ENCODE data around the gene NFE2L1. TPM values are rescaled to one million over a fixed set of nuclear protein-coding genes. Genes with fewer than 3 reads are reported as not detected.

NFE2L1 gene
- total and polyA plus RNA-seq, 2 of the 8 experiments (the other 6 are each of a cell fraction or from before 2014, with no cell fraction given), result 140 to 143 TPM

GRCh38 chr17:48024149-48025039 is 23.8 kb upstream of the NFE2L1 start (continued):
- TF ChIP-seq ATF2 (IDR thresholded peaks at IDR 0.05; ENCODE audit: low read length), result no peak
- TF ChIP-seq SIN3A (conservative IDR thresholded peaks at IDR 0.05 in 1 of 2, IDR thresholded peaks at IDR 0.05 in 1 of 2; ENCODE audit: low read depth in 1 of 2, low read length in 2 of 2), result no peak
- TF ChIP-seq SAP30 (IDR thresholded peaks at IDR 0.05; ENCODE audit: insufficient read depth, insufficient replicate concordance, low read length), result no peak
- no peak for TF ChIP-seq MAFK (IDR thresholded peaks at IDR 0.05; ENCODE audit: low read depth, low read length)
- TF ChIP-seq ZNF274 (IDR thresholded peaks at IDR 0.05; ENCODE audit: borderline replicate concordance, extremely low read depth, low read length), result no peak
- TF ChIP-seq BACH1 (IDR thresholded peaks at IDR 0.05; ENCODE audit: low read length), result no peak
- no peak for TF ChIP-seq KDM5A (IDR thresholded peaks at IDR 0.05; ENCODE audit: low read length)
- TF ChIP-seq GABPA (IDR thresholded peaks at IDR 0.05; ENCODE audit: borderline replicate concordance, insufficient read depth, low read length), result no peak; the same call in 1 of the 2 replicates
- no peak for TF ChIP-seq CBX5 (IDR thresholded peaks at IDR 0.05; ENCODE audit: low read depth, low read length)
- no peak for TF ChIP-seq EP300 (IDR thresholded peaks at IDR 0.05; ENCODE audit: borderline replicate concordance in 1 of 2, low read depth in 2 of 2, low read length in 2 of 2)
- no peak for TF ChIP-seq HDAC6 (IDR thresholded peaks at IDR 0.05; ENCODE audit: low read depth, low read length)
- no peak for TF ChIP-seq USF2 (IDR thresholded peaks at IDR 0.05; ENCODE audit: low read length)
- TF ChIP-seq RNF2 (IDR thresholded peaks at IDR 0.05; ENCODE audit: borderline replicate concordance, low read depth, low read length, missing control alignments, poor library complexity, severe bottlenecking), result no peak
- TF ChIP-seq KDM1A (IDR thresholded peaks at IDR 0.05; ENCODE audit: borderline replicate concordance, low read length), result peak; percentile 97
- no peak for TF ChIP-seq CTCF (IDR thresholded peaks at IDR 0.05; ENCODE audit: control extremely low read depth in 1 of 3, insufficient read depth in 1 of 3, low read depth in 1 of 3, low read length in 3 of 3)
- no peak for TF ChIP-seq SIRT6 (IDR thresholded peaks at IDR 0.05; ENCODE audit: low read length)

Measured in H1 (cell line).